Adrenal gland (tissue), 12 donors: Measurements from ENCODE around the gene USP31. TPM values are rescaled to one million over a fixed set of nuclear protein-coding genes. Genes with fewer than 3 reads are reported as not detected.

Experiments used
- DNase-seq, 7 donors: peaks; one replicate each; pipeline ENCODE4 v3.0.0-alpha.2; 2019 to 2020
- H3K27ac ChIP-seq, 5 donors: fragments of 200-600 bp; sonication (generic) in 4 of 5; 1 replicate in 3 of 5; 2 replicates in 2 of 5; pipeline versions ENCODE4 v1.5.1 to v1.8.0; 2016 to 2020; ENCODE audit warnings: mild to moderate bottlenecking in 1 of 5
- H3K27me3 ChIP-seq: fragments of 200-600 bp; 2 replicates; pipeline ENCODE4 v1.8.0; 2021
- H3K36me3 ChIP-seq, 2 donors: fragments of 200-600 bp; replicated peaks in 1 of 2; 1 replicate in 1 of 2; 2 replicates in 1 of 2; pipeline versions ENCODE4 v1.5.1 to v1.8.0; 2018 to 2022
- H3K4me1 ChIP-seq, 2 donors: fragments of 200-600 bp; replicated peaks in 1 of 2; 1 replicate in 1 of 2; 2 replicates in 1 of 2; pipeline versions ENCODE4 v1.5.1 to v1.8.0; 2018 to 2021
- H3K4me3 ChIP-seq, 4 donors: fragments of 200-600 bp; sonication (generic) in 3 of 4; one replicate each; pipeline ENCODE4 v1.5.1; 2016 to 2018
- H3K9me3 ChIP-seq, 3 donors: fragments of 200-600 bp; sonication (generic) in 1 of 3; replicated peaks in 1 of 3; 1 replicate in 2 of 3; 2 replicates in 1 of 3; pipeline versions ENCODE4 v1.5.1 to v1.8.0; 2016 to 2021
- CTCF ChIP-seq, 6 experiments: fragments of 450-650 bp in 4 of 6; fragments of 200-600 bp in 2 of 6; sonication (generic) in 1 of 6; IDR thresholded peaks; 1 replicate in 5 of 6; 2 replicates in 1 of 6; pipeline versions ENCODE4 v1.5.1 to v1.8.0; 2016 to 2021; ENCODE audit warnings: antibody characterized with exemption in 6 of 6, mild to moderate bottlenecking in 2 of 6, moderate library complexity in 1 of 6
- POLR2A ChIP-seq, 2 donors: fragments of 450-650 bp; IDR thresholded peaks; one replicate each; pipeline ENCODE4 v1.6.1; 2017; ENCODE audit warnings: antibody characterized with exemption in 2 of 2, mild to moderate bottlenecking in 2 of 2, moderate library complexity in 1 of 2
- WGBS, 4 donors: extraction: QIAGEN DNeasy Blood & Tissue Kit in 2 of 4; methylation state at CpG; one replicate each; pipeline versions ENCODE4 v1.1.5 to v1.1.7; 2013 to 2017; 5-methylcytosine and 5-hydroxymethylcytosine counted together
- intact Hi-C, 2 donors: fragments of 100-400 bp; cut with DNase I; formaldehyde crosslinking; loops; one replicate each; pipeline versions ENCODE4 v1.14.1 to v1.15.0; 2022 to 2023
- polyA plus RNA-seq, 3 donors: library from polyadenylated mRNA; stranded (reverse); fragments of 200-250 nt in 2 of 3; fragments of 350-450 nt in 1 of 3; fragmentation: Illumina TruSeq in 1 of 3; extraction: RNeasy Lipid Tissue Mini Kit (QIAGEN cat#74804) in 1 of 3; gene quantifications; one replicate each; pipeline ENCODE4 v1.2.3, GENCODE V29; 2013 to 2014
- total RNA-seq, 9 donors: library from RNA; depleted of rRNA in 4 of 9; stranded (reverse); fragments of >200 nt in 4 of 9; fragments of 120-200 nt in 1 of 9; fragmentation: NEBNext Ultra II Directional in 1 of 9; extraction: Animal tissue kit (Norgen Biotek cat#: 25700) in 1 of 9; gene quantifications; one replicate each; pipeline versions ENCODE4 v1.1.0 to v1.2.4, GENCODE V29; 2013 to 2023
- donor health status: healthy with polysubstance abuse.
- donor health status: Bipolar disorder and iron deficiency.
- donor health status: DM: yes; HTN: yes; CAD: no.
- donor health status: DM: no; HTN: no; CAD: no.
- donor health status: DM: no; HTN: no; CAD: no.
- donor health status: DM: yes; HTN: yes; CAD: no.

USP31 gene
- total and polyA plus RNA-seq, 12 donors: 2.5 to 19.3 (median 7.7) TPM

DNA sequence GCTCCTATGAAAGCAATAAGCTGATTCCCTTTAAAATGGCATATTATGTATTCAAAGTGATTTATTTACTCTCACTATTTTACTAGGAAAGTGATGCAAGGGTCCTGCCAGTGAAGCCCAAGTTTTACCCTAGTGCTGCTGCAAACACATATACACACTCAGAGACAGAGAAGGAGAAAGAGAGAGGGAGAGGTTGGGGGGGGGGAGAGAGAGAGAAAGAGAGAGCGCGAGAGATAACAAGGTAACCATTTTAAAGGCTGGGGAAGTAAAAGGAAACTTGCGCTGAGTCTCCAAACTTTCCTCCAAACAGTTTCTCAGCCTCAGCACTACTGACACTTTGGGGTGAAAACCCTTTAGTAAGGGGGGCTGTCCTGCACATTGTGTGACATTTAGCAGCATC is 5.9 kb downstream of the USP31 start:
- Histone ChIP-seq H3K36me3 (no peaks in the 10 kb centered on the region), H3K27ac (no peak overlapping the region), H3K27me3 (no peaks in the 10 kb centered on the region), H3K9me3 (no peaks in the 10 kb centered on the region), H3K4me1 (peaks cover 20 to 59% of the 10 kb centered on the region in 2 donors), H3K4me3 (no peak overlapping the region)
- 83 to 98% (median 89%) methylated on average over 3 of the region's 3 CpGs for WGBS, 4 donors
- no peak for TF ChIP-seq POLR2A (IDR thresholded peaks at IDR 0.05)
- DNase-seq: no peak
- intact Hi-C loops: loop anchor here in 1 of 2 donors (10.0 kb wide), 1 partner anchor 59 kb away; no protein-coding TSS in a partner anchor

- WGBS, 4 donors: 77 to 81% (median 78%) methylated on average over 7 of the region's 7 CpGs
- intact Hi-C loops: loop anchor here in 1 of 2 donors (10.0 kb wide), 1 partner anchor 57 kb away; no protein-coding TSS in a partner anchor
- Histone ChIP-seq H3K27me3 (no peaks in the 10 kb centered on the region), H3K9me3 (peaks cover 0 to 9% (median 0%) of the 10 kb centered on the region in 3 donors), H3K36me3 (no peaks in the 10 kb centered on the region), H3K4me3 (no peak overlapping the region), H3K27ac (no peak overlapping the region), H3K4me1 (peaks cover 10 to 48% of the 10 kb centered on the region in 2 donors)
- no peak for TF ChIP-seq POLR2A (IDR thresholded peaks at IDR 0.05)
- TF ChIP-seq CTCF (IDR thresholded peaks at IDR 0.05): no peak
- no peak for DNase-seq
Observed at GRCh38 chr16:23141959-23142740, 7.1 kb downstream of the USP31 start.

GRCh38 chr16:23141500-23141899 is 7.8 kb downstream of the USP31 start:
- peaks cover 0 to 13% (median 0%) of the 10 kb centered on the region in 3 donors for H3K9me3 ChIP-seq
- no peaks in the 10 kb centered on the region for H3K27me3 ChIP-seq
- 96 to 97% (median 96%) methylated on average over 6 of the region's 6 CpGs for WGBS, 4 donors
- no peak overlapping the region for H3K4me3 ChIP-seq
- peaks cover 7 to 48% of the 10 kb centered on the region in 2 donors for H3K4me1 ChIP-seq
- no peaks in the 10 kb centered on the region for H3K36me3 ChIP-seq
- H3K27ac ChIP-seq: no peak overlapping the region
- no peak for DNase-seq
- TF ChIP-seq CTCF (IDR thresholded peaks at IDR 0.05) (no peak), POLR2A (IDR thresholded peaks at IDR 0.05) (no peak)
- intact Hi-C loops: loop anchor here in 1 of 2 donors (10.0 kb wide), 1 partner anchor 57 kb away; no protein-coding TSS in a partner anchor

DNA sequence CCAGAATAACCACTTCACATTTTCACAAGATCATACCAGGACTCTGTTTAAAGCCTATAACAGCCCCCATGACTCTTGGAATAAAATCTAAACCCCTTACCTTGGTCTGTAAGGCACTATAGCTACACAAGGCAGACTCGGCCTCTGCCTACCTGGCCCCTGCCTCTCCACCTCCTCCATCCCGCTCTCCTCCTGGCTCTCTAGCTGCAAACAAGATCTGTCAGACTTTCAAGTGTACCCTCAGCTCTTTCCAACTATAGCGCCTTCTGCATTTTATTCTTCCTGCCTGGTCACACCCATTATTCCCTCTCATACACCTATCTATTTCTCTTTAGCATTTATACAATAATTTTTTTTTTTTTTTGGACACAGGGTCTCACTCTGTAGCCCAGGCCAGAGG is 8.2 kb downstream of the USP31 start:
- Histone ChIP-seq H3K27ac (no peak overlapping the region), H3K4me1 (peaks cover 7 to 48% of the 10 kb centered on the region in 2 donors), H3K27me3 (no peaks in the 10 kb centered on the region), H3K4me3 (no peak overlapping the region), H3K36me3 (no peaks in the 10 kb centered on the region), H3K9me3 (peaks cover 0 to 13% (median 0%) of the 10 kb centered on the region in 3 donors)
- intact Hi-C loops: loop anchor here in 1 of 2 donors (10.0 kb wide), 1 partner anchor 56 kb away; no protein-coding TSS in a partner anchor
- no peak for DNase-seq
- TF ChIP-seq POLR2A (IDR thresholded peaks at IDR 0.05) (no peak), CTCF (IDR thresholded peaks at IDR 0.05) (no peak)
- WGBS, 4 donors: 92 to 97% (median 96%) methylated on average over 3 of the region's 3 CpGs
